Spleen (tissue), 13 donors: Measurements from ENCODE around the gene HOGA1. TPM values are rescaled to one million over a fixed set of nuclear protein-coding genes. Genes with fewer than 3 reads are reported as not detected.
A peak's percentile ranks its signal among the peaks of the same experiment; 100 is the strongest.

Experiments
- DNase-seq: peaks from one replicate; pipeline ENCODE4 v3.0.0-alpha.2; 2020
- H3K27ac ChIP-seq, 8 donors: fragments of 200-600 bp; sonication (generic) in 7 of 8; 1 replicate in 4 of 8; 2 replicates in 4 of 8; pipeline versions ENCODE4 v1.5.0 to v1.8.0; 2016 to 2021; ENCODE audit warnings: inconsistent platforms in 4 of 8, mild to moderate bottlenecking in 4 of 8, moderate library complexity in 1 of 8
- H3K27me3 ChIP-seq, 7 donors: fragments of 200-600 bp; sonication (generic) in 6 of 7; replicated peaks in 1 of 7; 1 replicate in 4 of 7; 2 replicates in 3 of 7; pipeline versions ENCODE4 v1.5.0 to v1.8.0; 2016 to 2021; ENCODE audit warnings: inconsistent platforms in 3 of 7, mild to moderate bottlenecking in 1 of 7
- H3K36me3 ChIP-seq, 6 donors: fragments of 200-600 bp; sonication (generic) in 5 of 6; 1 replicate in 4 of 6; 2 replicates in 2 of 6; pipeline versions ENCODE4 v1.5.0 to v1.8.0; 2016 to 2021; ENCODE audit warnings: inconsistent platforms in 2 of 6
- H3K4me1 ChIP-seq, 6 donors: fragments of 200-600 bp; sonication (generic) in 5 of 6; 1 replicate in 3 of 6; 2 replicates in 3 of 6; pipeline versions ENCODE4 v1.5.0 to v1.8.0; 2016 to 2021; ENCODE audit warnings: inconsistent platforms in 3 of 6
- H3K4me3 ChIP-seq, 8 donors: fragments of 200-600 bp; sonication (generic) in 7 of 8; 1 replicate in 4 of 8; 2 replicates in 4 of 8; pipeline versions ENCODE4 v1.5.0 to v1.8.0; 2016 to 2021; ENCODE audit warnings: inconsistent platforms in 4 of 8, mild to moderate bottlenecking in 4 of 8, moderate library complexity in 2 of 8
- H3K9me3 ChIP-seq, 8 donors: fragments of 200-600 bp; sonication (generic) in 7 of 8; 1 replicate in 4 of 8; 2 replicates in 4 of 8; pipeline versions ENCODE4 v1.5.0 to v1.8.0; 2016 to 2021; ENCODE audit warnings: inconsistent platforms in 4 of 8
- CTCF ChIP-seq, 11 experiments: fragments of 200-600 bp in 7 of 11; fragments of 450-650 bp in 4 of 11; sonication (generic) in 4 of 11; IDR thresholded peaks in 8 of 11; conservative IDR thresholded peaks in 3 of 11; 1 replicate in 7 of 11; 2 replicates in 4 of 11; pipeline versions ENCODE4 v1.4.0 to v1.8.0; 2016 to 2021; ENCODE audit warnings: antibody characterized with exemption in 11 of 11, inconsistent platforms in 4 of 11, mild to moderate bottlenecking in 1 of 11
- POLR2A ChIP-seq, 3 donors: fragments of 450-650 bp; IDR thresholded peaks; one replicate each; pipeline ENCODE4 v1.5.1; 2017; ENCODE audit warnings: antibody characterized with exemption in 3 of 3, mild to moderate bottlenecking in 1 of 3
- POLR2AphosphoS5 ChIP-seq, 3 donors: sonication (generic); formaldehyde crosslinking; IDR thresholded peaks; one replicate each; pipeline ENCODE4 v1.5.1; 2017; ENCODE audit warnings: antibody characterized with exemption in 3 of 3
- WGBS, 5 donors: extraction: QIAGEN DNeasy Blood & Tissue Kit in 3 of 5; methylation state at CpG; one replicate each; pipeline versions ENCODE4 v1.1.5 to v1.1.7; 2013 to 2018; 5-methylcytosine and 5-hydroxymethylcytosine counted together
- intact Hi-C: fragments of 100-400 bp; cut with DNase I; formaldehyde crosslinking; loops from one replicate; pipeline ENCODE4 v1.15.0; 2023; ENCODE audit warnings: low total_unique reads
- long read RNA-seq, 2 donors: transcript quantifications; one replicate each; lab custom pipeline, GENCODE V29; 2026
- polyA plus RNA-seq, 3 donors: library from polyadenylated mRNA; stranded (reverse); fragments of 200-250 nt; gene quantifications; one replicate each; pipeline ENCODE4 v1.2.1, GENCODE V29; 2013
- total RNA-seq, 7 donors: library from RNA; depleted of rRNA in 3 of 7; stranded (reverse); fragments of >200 nt in 3 of 7; fragmentation: NEBNext Ultra II Directional in 4 of 7; extraction: Animal tissue kit (Norgen Biotek cat#: 25700) in 4 of 7; gene quantifications; one replicate each; pipeline versions ENCODE4 v1.1.0 to v1.2.1, GENCODE V29; 2016 to 2021
- donor health status: healthy with polysubstance abuse.
- donor health status: DM: no; HTN: no; CAD: no; lungs with moderate emphysema.
- donor health status: DM: no; HTN: no; CAD: no.
- donor health status: Bipolar disorder and iron deficiency.
- donor health status: healthy.
- donor health status: DM: no; HTN: no; CAD: no.
- donor health status: DM: yes; HTN: yes; CAD: no.

Gene HOGA1
- total RNA-seq: under 1 TPM in 2 of 7 donors, not detected in 5; 0.19 to 0.32 TPM
- under 1 TPM; 0.11 to 0.42 (median 0.15) TPM for polyA plus RNA-seq
- long read RNA-seq, donor 1: 0 reads
- long read RNA-seq, donor 2: 0 reads

- no peaks in the 10 kb centered on the region for H3K27me3 ChIP-seq
- no peaks in the 10 kb centered on the region for H3K36me3 ChIP-seq
- intact Hi-C loops: no loop called here
- H3K27ac ChIP-seq: no peak within 1 kb of the TSS
- TF ChIP-seq POLR2A (IDR thresholded peaks at IDR 0.05) (no peak), POLR2AphosphoS5 (IDR thresholded peaks at IDR 0.05) (no peak), CTCF (IDR thresholded peaks at IDR 0.05 in 8 of 11, conservative IDR thresholded peaks at IDR 0.05 in 3 of 11) (no peak)
- WGBS, 5 donors: 52 to 88% (median 69%) methylated on average over 3 to 5 of the region's 5 CpGs
- H3K4me3 ChIP-seq: no peak within 1 kb of the TSS
- DNase-seq: peak; percentile 63
- no peaks in the 10 kb centered on the region for H3K9me3 ChIP-seq
- no peaks in the 10 kb centered on the region for H3K4me1 ChIP-seq
These were observed at the start of gene HOGA1 for GRCh38 chr10:97584060-97584797. Gene HOGA1, plus strand, starts transcription at chr10:97584389. Its CDS starts 315 bp downstream, at chr10:97584704.

- no peak overlapping the region for H3K27ac ChIP-seq
- TF ChIP-seq POLR2A (IDR thresholded peaks at IDR 0.05) (no peak), CTCF (IDR thresholded peaks at IDR 0.05 in 8 of 11, conservative IDR thresholded peaks at IDR 0.05 in 3 of 11) (peak in 6 of 11 experiments; percentile 20 to 65 (median 50)), POLR2AphosphoS5 (IDR thresholded peaks at IDR 0.05) (no peak)
- DNase-seq: peak; percentile 66
- H3K4me1 ChIP-seq: peaks cover 0 to 2% (median 0%) of the 10 kb centered on the region in 6 donors
- H3K9me3 ChIP-seq: no peaks in the 10 kb centered on the region
- 79 to 90% (median 85%) methylated on average over 6 of the region's 6 CpGs for WGBS, 5 donors
- intact Hi-C loops: no loop called here
- H3K27me3 ChIP-seq: no peaks in the 10 kb centered on the region
- H3K4me3 ChIP-seq: no peak overlapping the region
- no peaks in the 10 kb centered on the region for H3K36me3 ChIP-seq
These were observed 49.3 kb upstream of the HOGA1 start for GRCh38 chr10:97534746-97535367.

GRCh38 chr10:97537186-97537869, 46.9 kb upstream of the HOGA1 start:
- intact Hi-C loops: no loop called here
- no peak overlapping the region for H3K27ac ChIP-seq
- H3K4me3 ChIP-seq: no peak overlapping the region
- no peaks in the 10 kb centered on the region for H3K9me3 ChIP-seq
- peak; percentile 42 for DNase-seq
- H3K4me1 ChIP-seq: peaks cover 0 to 15% (median 5%) of the 10 kb centered on the region in 6 donors
- no peak for TF ChIP-seq POLR2AphosphoS5 (IDR thresholded peaks at IDR 0.05)
- no peak for TF ChIP-seq POLR2A (IDR thresholded peaks at IDR 0.05)
- no peak for TF ChIP-seq CTCF (IDR thresholded peaks at IDR 0.05 in 8 of 11, conservative IDR thresholded peaks at IDR 0.05 in 3 of 11)
- 86 to 98% (median 95%) methylated on average over 5 of the region's 5 CpGs for WGBS, 5 donors
- no peaks in the 10 kb centered on the region for H3K36me3 ChIP-seq
- no peaks in the 10 kb centered on the region for H3K27me3 ChIP-seq
